Suppressor macrophage treated with lipopolysaccharide for 1 hour (primary cell): ENCODE results near the gene NUMBL.

Source experiments
- DNase-seq, 3 donors: peaks; one replicate each; pipeline ENCODE4 v3.0.0-alpha.2; 2020 to 2022

The NUMBL gene

GRCh38 chr19:40688987-40689338 is 1.5 kb downstream of the NUMBL start:
- no peak for DNase-seq

GRCh38 chr19:40688309-40688708 is 2.1 kb downstream of the NUMBL start:
- no peak for DNase-seq

DNA sequence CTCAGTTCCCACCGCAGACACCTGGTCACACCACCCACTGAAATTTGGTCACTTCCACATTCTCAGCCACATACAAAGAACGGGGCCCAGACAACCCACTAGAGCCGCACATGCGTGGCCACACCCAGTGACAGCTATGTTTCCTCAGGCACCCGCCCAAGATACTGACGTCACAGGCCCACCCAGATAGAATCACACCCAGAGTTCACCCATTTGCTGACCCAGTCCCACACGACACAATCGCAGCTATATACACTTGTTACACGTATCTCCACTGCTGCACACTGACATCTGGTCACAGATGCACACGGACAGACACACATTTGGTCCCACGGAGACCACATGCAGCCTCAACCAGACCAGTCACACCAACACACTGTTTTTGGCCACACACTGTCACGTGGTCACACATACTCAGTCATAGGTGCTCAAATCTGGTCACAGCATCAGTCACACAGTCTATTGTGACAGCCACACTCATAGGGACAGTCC is 2.9 kb downstream of the NUMBL start:
- DNase-seq = peak; percentile 42 to 53 (median 44)

GRCh38 chr19:40686882-40687524 is 3.4 kb downstream of the NUMBL start:
- no peak for DNase-seq

DNA sequence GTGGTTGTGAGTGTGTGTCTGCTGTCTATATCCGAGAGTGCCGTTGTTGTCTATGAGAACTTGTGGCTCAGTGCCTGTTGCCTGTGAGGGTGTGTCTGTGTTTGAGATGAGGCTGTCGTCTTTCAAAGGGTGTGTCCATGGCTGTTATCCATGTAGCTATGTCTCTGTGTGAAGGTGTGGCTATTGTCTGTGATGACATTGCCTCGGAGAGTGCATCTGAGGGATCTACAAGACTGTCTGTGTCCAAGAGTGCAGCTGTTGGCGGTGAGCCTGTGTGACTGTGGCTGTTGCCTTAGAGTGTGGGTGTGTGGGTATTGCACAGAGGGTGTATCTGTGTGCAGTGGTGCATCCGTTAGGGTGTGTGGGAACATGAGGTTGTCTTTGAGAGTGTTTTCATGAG is 4.9 kb downstream of the NUMBL start:
- DNase-seq = no peak

GRCh38 chr19:40685016-40685526 is 5.4 kb downstream of the NUMBL start:
- DNase-seq = no peak

DNA sequence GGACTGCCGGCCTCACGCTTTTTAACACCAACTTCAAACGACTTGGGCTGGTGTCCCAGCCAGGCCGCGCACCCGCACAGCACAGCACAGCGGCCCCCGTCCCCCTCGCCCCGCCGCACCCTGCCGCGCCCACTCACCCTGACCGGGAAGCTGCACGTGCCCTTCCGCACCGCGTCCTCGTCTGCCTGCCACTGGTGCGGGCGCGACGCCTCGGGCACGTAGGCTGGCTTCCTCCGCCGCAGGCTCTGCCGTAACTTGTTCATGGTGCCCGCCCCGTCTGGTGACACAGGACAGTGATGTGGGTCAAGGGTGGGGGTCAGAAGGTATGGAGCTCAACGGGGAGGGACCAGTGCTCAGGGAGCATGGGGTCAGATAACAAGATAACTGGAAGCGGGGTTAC is 6.2 kb downstream of the NUMBL start:
- DNase-seq = no peak

- no peak for DNase-seq
Observed at GRCh38 chr19:40683437-40683836, 7.0 kb downstream of the NUMBL start.

GRCh38 chr19:40682431-40682964 is 8.0 kb downstream of the NUMBL start:
- DNase-seq = no peak

- DNase-seq = no peak
Observed at GRCh38 chr19:40681039-40681438, 9.4 kb downstream of the NUMBL start.

- no peak for DNase-seq
Observed at GRCh38 chr19:40677156-40677555, 13.3 kb downstream of the NUMBL start.

GRCh38 chr19:40674291-40674690 is 16.2 kb downstream of the NUMBL start:
- no peak for DNase-seq

GRCh38 chr19:40673397-40673796 is 17.1 kb downstream of the NUMBL start:
- DNase-seq = no peak

- no peak for DNase-seq
Observed at GRCh38 chr19:40672573-40673299, 17.7 kb downstream of the NUMBL start.

DNA sequence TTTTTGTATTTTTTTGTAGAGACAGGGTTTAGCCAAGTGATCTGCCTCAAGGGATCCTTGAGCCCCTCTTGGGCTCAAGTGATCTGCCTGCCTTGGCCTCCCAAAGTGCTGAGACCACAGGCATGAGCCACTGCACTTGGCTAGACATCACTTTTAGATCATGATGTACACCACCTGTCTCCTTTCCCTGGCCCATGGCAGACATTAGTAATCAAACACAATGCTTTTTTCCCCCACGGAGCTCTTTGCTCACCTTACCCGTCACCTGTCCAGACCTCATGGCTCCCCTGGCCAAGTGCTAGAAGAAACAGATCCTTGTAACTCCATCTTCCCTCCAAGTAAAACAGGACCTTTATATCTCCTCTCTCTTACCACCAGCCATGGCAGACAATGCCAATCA is 18.4 kb downstream of the NUMBL start:
- no peak for DNase-seq

DNA sequence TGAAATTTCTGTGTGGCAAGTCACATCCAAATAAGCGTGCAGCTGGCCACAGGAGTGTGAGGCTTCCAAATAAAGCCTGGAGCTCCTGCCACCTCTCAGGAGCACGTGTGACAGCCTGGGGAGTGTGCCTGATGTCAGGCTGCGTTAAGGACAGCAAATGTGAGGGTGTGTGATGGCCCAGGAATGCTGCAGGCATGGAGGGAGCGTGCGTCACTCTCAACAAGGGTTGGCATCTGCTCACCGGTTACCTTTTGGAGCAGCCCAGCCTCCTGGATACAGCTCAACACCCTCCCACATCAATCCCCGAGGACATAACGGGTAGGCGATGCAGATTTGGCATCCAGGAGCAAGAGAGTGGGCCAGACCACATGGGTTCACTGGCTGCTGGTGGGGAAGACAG is 19.0 kb downstream of the NUMBL start:
- DNase-seq = no peak

- DNase-seq = no peak
Observed at GRCh38 chr19:40668991-40669614, 21.3 kb downstream of the NUMBL start.

DNA sequence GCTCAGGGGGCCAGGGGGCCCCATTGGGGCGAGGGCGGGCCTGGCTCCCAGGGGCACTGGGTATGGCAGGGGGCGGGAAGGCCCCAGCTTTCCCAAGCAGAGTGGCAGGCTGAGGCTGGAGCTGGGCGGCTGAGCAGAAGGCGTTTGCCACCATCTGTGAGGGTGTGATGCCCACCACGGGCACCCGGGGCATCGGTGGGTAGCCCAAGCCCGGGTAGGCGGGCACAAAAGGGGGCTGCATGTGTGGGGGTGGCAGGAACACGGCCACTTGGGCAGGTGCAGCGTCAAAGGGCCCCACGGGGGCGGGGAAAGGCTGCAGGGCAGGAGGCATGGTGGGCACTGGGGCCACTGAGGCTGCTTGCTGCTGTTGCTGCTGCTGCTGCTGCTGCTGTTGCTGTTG is 22.8 kb downstream of the NUMBL start:
- no peak for DNase-seq

DNA sequence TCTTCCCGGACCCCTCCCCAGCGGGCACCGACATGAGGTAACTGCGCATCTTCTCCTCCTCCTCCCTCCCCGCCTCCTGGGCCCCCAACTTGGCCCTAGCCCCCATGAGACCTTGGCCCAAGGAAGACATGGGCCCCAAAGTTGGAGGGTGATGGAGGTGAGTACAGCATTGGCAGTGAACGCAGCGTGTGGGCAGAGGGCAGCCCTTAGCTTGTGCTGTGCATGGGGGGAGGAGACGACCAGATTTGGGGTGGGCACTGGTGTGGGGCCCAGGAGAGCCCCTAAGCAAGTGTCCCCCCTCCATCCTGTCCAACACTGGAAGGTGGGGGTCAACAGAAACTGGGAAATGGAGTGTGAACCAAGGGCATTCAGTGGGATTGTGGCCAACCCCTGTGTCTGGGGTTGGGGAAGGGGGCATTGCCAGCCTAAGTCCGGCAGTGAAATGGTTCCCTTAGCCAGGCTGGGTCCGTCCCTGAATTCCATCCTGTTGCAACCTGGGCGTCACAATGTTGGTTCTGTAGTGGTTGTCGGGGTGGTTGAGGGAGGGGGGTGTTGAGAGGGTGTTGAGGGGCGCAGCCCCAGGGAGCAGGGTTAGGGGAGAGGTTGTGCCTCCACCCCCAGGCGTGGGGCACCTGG is 23.5 kb downstream of the NUMBL start:
- no peak for DNase-seq

DNA sequence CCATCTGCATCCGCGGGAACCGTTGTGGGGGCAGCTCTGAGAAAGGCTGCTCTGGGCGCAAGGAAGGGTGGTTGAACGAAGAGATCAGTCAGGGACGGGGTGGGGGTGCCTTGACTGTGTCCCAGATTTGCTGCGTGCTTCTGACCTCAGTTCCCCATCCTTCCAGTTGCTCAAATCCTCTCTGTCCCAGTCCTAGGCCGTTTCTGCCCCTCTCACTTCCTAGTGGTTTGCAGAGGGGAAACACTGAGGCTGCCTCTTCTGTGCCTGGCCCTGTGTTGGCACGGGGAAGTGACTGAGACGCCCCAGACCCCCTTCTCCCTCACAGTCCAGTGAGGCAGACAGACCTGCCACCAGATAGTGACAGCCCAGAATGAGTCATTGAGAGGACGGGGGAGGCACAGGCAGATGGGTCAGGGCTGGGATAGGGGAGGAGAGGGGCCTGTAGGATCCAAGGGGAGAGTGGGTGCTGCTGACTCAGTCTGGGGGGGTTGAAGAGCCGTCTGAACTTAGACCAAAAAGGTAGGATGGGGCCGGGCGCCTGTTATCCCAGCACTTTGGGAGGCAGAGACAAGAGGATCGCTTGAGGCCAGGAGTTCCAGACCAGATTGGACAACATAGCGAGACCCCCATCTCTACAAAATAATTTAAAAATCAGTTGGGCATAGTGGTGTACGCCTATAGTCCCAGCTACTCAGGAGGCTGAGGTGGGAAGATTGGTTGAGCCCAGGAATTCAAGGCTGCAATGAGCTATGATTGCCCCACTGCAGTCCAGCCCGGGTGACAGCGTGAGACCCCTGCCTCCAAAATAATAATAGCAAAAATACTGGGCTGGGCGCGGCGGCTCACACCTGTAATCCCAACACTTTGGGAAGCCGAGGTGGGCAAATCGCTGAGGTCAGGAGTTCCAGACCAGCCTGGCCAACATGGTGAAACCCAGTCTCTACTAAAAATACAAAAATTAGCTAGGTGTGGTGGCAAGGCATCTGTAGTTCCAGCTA is 26.5 kb downstream of the NUMBL start:
- DNase-seq = peak; percentile 55 to 78 (median 69)

- DNase-seq = peak; percentile 88 to 94 (median 89)
Observed at GRCh38 chr19:40662925-40663694, 27.3 kb downstream of the NUMBL start.
